Measurements from ENCODE around the gene ZSWIM2. TPM values are rescaled to one million over a fixed set of nuclear protein-coding genes. Genes with fewer than 3 reads are reported as not detected.

Gene ZSWIM2
- total RNA-seq, 1 donor, result 0.43 TPM

- TF ChIP-seq CTCF (IDR thresholded peaks at IDR 0.05; ENCODE audit: insufficient read depth, low read depth, low read length), result no peak
- H3K4me3 ChIP-seq (ENCODE audit: low read depth, low read length), result no peak overlapping the region
- DNase-seq (ENCODE audit: low read depth), result peak; percentile 51
Measured at GRCh38 chr2:186889101-186889879, 40.3 kb upstream of the ZSWIM2 start.

- DNase-seq (ENCODE audit: low read depth), result peak; percentile 79
- no peak for TF ChIP-seq CTCF (IDR thresholded peaks at IDR 0.05; ENCODE audit: insufficient read depth, low read depth, low read length)
- H3K4me3 ChIP-seq (ENCODE audit: low read depth, low read length), result no peak overlapping the region
Measured at GRCh38 chr2:186887107-186888090, 38.4 kb upstream of the ZSWIM2 start.

- DNase-seq (ENCODE audit: low read depth), result no peak
- H3K4me3 ChIP-seq (ENCODE audit: low read depth, low read length), result no peak overlapping the region
- TF ChIP-seq CTCF (IDR thresholded peaks at IDR 0.05; ENCODE audit: insufficient read depth, low read depth, low read length), result no peak
Measured at GRCh38 chr2:186884587-186884986, 35.6 kb upstream of the ZSWIM2 start.

- TF ChIP-seq CTCF (IDR thresholded peaks at IDR 0.05; ENCODE audit: insufficient read depth, low read depth, low read length), result no peak
Measured at GRCh38 chr2:186883666-186884065, 34.7 kb upstream of the ZSWIM2 start.

GRCh38 chr2:186882511-186883071 is 33.6 kb upstream of the ZSWIM2 start:
- H3K4me3 ChIP-seq (ENCODE audit: low read depth, low read length), result no peak overlapping the region
- no peak for TF ChIP-seq CTCF (IDR thresholded peaks at IDR 0.05; ENCODE audit: insufficient read depth, low read depth, low read length)
- no peak for DNase-seq (ENCODE audit: low read depth)

More at GRCh38 chr2:186883666-186884065, 34.7 kb upstream of the ZSWIM2 start:
- H3K4me3 ChIP-seq (ENCODE audit: low read depth, low read length), result no peak overlapping the region
- no peak for DNase-seq (ENCODE audit: low read depth)

- no peak for TF ChIP-seq CTCF (IDR thresholded peaks at IDR 0.05; ENCODE audit: insufficient read depth, low read depth, low read length)
- DNase-seq (ENCODE audit: low read depth), result no peak
- H3K4me3 ChIP-seq (ENCODE audit: low read depth, low read length), result no peak overlapping the region
Measured at GRCh38 chr2:186881660-186882059, 32.7 kb upstream of the ZSWIM2 start.
